GM12891 (cell line): Measurements from ENCODE around the gene GOLGA2.

Experiments used
- POLR2A ChIP-seq: IDR thresholded peaks from 2 replicates; pipeline ENCODE4 v1.6.1; 2011; ENCODE audit warnings: low read depth, low read length, control low read depth
- POLR2AphosphoS5 ChIP-seq: IDR thresholded peaks from 2 replicates; pipeline ENCODE4 v1.6.1; 2011; ENCODE audit warnings: low read depth, low read length, control low read depth
- SPI1 ChIP-seq: IDR thresholded peaks from 2 replicates; pipeline ENCODE4 v1.6.1; 2011; ENCODE audit warnings: low read depth, low read length, control low read depth
- TAF1 ChIP-seq: IDR thresholded peaks from 2 replicates; pipeline ENCODE4 v1.6.1; 2011; ENCODE audit warnings: low read depth, low read length, control low read depth

DNA sequence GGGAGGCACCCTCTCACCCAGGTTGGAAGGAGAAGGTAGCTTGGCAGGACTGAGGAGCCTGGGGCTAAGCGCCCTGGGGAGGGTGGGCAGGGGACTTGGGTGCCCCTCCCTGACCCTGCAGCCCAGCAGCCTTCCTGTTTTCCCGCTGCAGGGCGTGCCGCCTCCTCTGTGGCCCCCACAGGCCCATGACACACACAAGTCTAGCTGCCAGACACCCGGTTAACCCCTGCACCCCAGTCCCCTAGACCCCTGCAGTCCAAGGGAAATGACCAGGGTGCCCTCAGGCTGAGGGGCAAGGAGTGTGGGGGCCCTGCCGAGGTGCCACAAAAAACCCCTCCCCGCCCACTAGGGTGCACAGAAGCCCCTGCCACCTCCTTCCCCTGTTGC is 33.0 kb downstream of the GOLGA2 start:
- TF ChIP-seq POLR2A (no peak), POLR2AphosphoS5 (no peak), SPI1 (no peak), TAF1 (no peak)
